ENCODE data around the gene SNUPN.

DNA sequence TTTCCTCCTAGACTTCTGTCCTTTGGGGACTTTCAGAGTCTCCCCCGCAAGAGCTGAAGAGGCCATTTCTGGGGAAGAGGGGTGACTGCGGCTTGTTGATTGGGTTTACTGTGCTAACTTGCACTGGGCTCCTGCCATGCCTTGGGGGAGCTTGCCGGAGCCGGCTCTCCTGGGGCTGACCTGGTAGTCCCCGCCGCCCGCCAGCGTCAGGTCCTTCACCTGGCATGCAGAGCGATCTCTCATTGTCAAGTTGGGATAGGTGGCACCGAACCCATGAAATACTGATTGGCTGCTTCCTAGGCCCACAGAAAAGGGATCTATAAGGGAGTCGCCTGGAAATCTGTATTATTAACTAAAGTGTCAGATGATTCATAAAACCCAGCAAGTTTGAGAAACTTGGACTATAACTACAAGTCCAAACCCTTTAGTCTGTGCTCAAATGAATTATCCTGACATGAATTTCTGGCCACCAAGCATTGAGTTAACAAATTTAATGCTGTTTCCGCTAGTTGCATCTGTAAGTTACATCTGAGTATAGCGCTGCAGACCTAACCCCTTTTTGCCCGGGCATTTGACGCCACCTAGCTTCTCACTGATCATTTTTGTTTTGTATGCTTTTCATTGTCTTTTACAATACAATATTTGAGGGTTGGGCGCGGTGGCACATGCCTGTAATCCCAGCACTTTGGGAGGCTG, 15.1 kb upstream of the SNUPN start:
- TF ChIP-seq, protein P1, sequence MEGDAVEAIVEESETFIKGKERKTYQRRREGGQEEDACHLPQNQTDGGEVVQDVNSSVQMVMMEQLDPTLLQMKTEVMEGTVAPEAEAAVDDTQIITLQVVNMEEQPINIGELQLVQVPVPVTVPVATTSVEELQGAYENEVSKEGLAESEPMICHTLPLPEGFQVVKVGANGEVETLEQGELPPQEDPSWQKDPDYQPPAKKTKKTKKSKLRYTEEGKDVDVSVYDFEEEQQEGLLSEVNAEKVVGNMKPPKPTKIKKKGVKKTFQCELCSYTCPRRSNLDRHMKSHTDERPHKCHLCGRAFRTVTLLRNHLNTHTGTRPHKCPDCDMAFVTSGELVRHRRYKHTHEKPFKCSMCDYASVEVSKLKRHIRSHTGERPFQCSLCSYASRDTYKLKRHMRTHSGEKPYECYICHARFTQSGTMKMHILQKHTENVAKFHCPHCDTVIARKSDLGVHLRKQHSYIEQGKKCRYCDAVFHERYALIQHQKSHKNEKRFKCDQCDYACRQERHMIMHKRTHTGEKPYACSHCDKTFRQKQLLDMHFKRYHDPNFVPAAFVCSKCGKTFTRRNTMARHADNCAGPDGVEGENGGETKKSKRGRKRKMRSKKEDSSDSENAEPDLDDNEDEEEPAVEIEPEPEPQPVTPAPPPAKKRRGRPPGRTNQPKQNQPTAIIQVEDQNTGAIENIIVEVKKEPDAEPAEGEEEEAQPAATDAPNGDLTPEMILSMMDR (IDR thresholded peaks at IDR 0.05): no peak
- no peak for TF ChIP-seq POLR2A (IDR thresholded peaks at IDR 0.05)
